UCSD-AML1 (cell line): ENCODE data around the gene SLC24A3.

ENCODE experiments used
- DNase-seq: peaks from one replicate; lab custom pipeline; 2025; ENCODE audit not compliant: unreplicated experiment; lab: John Stamatoyannopoulos, UW

Gene SLC24A3

DNA sequence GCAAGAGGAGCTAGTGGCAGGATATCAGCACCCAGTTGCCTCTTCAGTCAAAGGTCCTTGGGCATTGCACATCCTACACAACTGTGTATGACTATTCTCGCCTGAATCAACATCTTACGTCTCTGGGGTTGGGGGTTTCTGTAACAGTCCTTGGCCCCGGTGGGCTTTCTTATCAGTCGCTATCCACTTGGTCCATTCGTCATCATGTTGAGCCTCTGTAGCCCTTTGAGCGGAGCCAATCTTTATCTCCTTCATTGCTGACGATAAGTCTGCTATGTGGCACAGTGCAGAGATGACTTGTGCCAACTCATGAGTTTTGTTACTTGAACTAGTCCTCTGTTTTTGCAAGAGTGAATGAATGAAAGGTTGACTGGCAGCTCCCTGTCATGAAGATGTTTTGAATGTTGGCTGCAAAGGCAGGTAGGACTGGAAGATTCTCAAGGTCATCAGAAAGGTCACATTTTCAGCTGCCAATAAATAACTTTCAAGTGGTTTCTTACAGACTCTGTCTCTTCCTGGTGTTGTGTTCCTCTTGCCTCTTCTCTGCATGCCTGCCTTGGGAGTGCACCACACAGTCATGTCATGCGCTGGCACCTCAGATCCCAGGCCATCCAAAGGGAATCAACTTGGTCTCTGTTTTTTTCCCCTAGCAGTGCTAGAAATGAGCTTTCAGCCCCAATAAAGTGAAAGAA is 238.9 kb downstream of the SLC24A3 start:
- peak; percentile 66 for DNase-seq

DNA sequence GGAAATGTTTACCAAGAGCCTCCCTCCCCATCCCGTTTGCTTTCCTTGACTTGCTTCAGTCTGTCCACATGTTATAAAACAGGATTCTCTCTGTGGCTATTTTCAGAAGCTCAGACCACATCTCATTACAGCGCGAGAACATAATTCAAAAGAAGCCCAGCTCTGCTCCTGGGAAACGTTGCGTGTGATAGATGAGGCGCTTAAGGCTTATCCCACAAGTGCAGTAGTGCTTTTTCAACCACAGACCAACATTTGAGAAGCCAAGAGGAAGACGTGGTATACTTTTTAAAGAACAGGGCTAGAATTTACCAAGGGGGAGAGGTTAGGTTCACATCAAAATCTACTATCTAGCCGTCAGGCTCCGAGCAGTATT is 239.5 kb downstream of the SLC24A3 start:
- DNase-seq, result peak; percentile 67

DNA sequence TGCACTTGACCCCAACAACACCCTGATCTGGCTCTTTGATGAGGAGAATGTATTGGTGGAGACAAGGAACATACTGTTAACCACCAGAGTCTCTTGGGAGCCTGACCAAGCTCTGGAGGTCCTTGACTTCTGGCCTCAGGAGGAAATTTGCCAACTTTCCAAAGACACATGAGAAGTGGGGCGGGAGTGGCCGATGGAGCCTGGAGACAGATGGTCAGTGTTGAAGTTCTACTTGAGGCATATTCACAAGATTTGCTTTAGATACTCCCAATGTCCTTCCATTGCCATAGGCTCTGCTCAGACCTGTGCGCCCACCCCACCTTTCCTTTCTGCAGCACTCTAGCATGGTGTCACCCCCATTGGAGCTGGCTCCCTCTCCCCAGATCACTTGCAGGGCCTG is 241.0 kb downstream of the SLC24A3 start:
- DNase-seq, result no peak

DNA sequence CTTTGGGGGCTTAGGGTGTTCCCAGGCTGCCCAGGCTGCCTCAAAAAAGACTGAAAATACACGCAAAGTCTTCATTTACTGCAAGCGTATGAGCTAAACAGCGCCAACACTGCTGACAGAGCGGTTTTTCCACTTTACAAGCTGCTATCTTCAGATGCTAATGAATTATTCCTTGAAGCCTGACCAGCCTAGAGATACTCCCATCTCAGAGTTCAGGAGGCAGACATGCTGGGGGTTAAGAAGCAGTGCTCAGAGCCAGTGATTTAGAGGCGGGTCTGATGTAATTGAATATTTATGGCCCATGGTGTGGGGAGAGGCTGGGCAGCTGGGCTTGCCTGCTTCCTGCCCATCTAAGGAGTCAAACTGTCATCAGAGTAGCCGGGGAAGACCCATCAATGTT is 241.4 kb downstream of the SLC24A3 start:
- DNase-seq, result no peak

DNA sequence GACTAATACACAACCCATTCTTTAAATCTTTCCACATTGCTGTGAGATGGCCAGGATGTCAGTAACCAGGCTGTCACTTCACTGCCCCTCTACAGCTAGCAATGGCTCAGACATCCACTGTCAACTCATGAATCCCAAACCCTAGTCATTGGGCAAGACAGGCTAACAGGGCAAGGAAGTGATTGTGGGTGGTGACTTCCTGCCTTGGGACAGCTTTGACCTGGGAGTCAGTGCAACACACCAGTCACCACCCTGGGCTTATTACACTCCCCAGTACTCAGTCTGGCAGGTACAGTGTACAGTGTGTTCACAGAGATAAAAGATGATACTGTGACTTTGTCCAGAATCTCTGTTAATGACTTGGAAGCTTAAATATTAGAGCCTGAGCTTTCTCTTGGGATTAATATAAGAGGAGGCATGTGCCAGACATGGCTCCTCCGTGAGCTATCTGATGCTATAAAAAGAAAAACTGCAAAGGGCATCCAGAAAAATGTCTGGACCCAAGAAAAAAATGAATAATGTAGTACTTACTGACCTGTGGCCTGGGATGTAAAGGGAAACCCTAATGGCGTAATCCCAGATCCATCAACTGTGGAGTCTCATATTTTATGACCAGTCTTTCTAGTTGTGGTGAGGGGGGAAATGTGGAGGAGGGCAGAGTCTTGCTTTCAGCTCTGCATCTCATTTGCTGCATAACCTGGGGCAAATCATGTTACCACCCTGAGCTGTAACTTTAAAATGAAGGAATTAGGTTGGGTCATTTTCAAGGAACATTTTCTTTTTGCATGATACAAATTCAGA is 244.4 kb downstream of the SLC24A3 start:
- peak; percentile 38 for DNase-seq

DNA sequence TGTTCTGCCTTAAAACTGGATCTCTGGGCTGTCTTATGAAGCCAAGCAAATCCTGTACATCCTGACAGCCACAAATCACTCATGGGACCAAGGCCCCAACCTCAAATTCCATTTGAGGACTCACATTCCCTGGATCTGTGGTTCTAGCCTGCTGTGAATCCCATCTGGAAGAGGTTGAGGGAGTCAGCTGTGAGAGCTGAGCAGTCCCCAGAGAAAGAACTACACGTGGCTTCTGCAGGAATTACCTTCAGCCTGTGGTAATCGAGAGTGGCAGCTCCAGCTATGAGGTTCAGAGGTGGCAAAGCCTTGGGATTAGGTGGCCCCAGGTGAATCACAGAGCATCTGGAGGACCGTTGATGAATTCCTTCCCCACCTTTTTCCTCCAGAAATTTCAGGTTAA is 245.2 kb downstream of the SLC24A3 start:
- no peak for DNase-seq

DNA sequence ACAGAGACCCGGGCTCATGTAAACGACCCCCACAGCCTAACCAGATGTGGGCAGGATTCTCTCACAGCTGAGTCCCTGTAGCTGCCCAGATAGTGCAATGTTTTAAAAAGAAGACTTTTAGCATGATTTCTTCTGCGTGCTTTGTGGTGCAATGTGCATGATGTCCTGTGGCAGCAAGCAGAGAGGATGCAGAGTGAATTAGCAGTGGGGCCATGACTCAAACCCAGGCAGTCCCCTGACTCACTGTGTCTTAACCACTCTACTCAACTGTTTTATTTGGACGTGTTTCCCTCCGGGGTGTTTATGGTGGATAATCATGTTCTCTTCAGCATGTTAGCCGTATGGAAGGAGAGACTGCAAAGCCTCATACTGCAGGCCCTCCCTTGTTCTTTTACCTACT is 247.9 kb downstream of the SLC24A3 start:
- DNase-seq, result no peak

DNA sequence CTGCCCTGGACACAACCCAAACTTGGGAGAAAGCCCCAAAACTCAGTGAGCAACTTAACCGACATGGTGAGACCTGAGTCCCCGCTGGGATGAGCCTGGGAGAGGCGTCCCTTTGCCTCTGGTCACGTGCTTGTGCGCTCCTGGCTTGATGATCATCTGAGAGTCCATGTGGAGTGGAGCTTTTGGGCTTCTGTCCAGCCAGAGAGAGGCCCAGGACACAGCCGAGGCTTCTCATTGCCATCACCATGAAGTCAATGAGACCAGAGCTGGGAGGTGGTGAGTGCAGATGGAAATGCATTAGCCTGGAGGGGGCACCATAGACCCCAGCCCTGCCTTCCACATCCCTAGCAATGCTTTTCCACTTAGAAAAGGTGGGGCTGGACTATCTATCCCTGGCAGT is 250.0 kb downstream of the SLC24A3 start:
- DNase-seq, result no peak

DNA sequence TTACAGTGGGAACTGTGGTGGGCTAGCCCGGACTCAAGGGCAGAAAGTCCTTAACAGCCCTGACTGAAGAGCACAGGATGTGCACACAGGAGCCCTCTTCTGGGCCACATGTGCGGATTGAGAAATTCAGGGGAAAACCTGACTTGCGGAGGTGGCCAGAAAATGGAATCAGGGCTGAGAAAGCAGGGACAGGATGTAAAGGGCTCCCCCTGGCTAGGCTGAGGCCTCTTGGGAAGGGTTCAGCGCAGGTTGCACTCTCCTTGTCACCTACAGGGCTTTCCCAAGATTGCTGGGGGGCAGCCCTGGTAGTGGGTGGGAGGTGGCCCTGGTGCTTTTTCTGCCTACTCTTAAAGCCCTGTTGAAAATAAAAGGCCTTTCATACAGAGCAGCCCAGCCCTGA is 251.2 kb downstream of the SLC24A3 start:
- DNase-seq, result no peak

DNA sequence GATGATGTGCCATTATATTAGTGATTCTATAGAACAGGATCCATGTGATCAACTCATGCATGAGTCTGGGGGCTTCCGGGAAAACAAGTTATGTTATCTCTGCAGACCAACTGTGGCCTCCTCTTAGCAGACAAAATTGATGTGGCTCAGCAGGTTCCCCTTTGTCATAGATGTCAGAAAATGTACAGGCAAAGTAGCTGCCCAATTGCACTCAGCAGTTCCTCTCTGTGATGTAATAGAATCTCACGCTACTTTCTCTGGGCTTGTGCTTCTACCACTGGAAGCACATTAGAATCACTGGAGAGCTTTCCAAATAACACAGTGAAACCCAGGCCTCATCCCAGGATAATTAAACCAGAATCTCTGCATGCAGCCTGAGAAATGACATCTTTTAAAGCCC is 253.1 kb downstream of the SLC24A3 start:
- DNase-seq, result no peak

DNA sequence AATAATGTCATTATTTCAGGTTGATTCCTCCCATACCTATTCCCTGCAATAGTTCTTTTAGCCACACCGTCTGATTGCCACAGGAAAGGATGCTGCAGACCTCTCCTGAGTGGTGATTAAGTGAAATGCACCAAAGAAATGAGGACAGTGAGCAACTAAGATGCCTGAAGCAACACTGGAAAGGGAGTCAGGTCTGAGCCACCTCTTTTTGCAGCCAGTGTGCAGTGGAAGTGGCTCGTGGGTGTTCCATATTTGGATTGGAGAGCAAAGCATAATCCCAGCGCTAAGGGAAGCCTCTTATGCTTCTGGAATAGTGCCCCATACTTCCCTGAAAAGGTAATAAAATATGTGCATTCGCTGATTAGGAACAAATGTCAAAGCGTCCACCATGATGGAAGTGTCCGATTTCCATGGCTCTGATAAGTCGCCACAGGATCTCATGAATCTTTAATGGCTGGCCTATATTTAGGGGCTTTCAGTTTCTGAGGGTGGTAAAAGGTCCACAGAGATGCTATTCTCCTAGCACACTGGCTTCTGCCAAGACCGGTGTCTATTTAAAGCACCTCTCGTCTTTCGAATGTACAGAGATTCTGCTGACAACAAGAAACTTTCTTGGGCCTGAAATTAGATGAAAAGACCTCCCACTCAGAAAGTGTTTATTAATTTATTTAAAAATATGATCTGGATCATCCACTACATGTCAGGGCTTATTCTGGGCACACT is 253.9 kb downstream of the SLC24A3 start:
- DNase-seq, result no peak

DNA sequence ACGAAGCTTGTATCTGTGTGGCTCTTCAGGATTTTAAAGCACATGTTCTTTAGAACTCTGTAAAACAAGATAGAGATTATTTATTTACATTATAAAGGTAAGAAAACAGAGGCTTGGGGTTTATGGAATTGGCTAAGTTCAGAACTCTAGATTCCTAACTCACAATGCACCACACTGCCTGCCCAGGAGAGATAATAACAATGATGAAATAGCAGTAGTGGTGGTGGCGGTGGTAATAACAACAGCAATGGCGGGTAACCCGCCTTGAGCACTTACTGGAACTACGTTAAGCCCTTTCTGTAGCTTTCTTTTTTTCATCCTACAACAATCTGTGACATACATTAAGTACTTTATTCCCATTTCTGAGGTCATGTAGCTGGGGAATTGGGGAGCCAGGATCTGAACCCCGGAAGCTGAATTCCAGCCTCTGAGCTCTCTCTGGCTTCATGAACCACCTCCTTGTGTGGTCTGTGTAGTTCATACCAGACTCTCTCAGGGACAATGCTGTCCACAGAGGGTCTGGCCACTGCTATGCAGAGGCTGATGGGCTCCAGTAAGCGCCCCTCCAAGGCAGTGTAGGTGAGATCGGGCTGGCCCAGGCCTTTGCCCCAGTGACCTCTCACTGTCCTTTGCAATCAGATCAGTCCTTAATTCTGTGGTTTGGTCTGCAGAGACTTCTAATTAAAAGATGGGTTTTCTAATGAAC is 260.9 kb downstream of the SLC24A3 start:
- no peak for DNase-seq

DNA sequence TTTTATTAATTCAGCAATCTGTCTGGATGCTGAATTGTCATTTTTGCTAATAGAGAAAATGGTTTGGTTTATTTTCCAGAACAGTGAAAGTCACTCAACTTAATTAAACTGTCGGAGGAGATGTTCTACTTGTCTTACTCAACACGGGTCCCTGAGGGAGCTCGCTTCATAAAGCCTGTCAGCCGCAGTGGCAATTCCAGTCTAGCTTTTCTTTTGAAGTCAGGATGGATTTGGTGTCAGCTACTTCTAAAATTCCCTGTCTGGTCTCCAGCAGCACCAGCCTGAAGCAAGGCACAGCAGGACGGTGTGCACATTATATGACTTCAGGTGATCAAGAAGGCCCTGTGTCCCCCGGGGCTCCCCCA is 261.5 kb downstream of the SLC24A3 start:
- DNase-seq, result no peak

DNA sequence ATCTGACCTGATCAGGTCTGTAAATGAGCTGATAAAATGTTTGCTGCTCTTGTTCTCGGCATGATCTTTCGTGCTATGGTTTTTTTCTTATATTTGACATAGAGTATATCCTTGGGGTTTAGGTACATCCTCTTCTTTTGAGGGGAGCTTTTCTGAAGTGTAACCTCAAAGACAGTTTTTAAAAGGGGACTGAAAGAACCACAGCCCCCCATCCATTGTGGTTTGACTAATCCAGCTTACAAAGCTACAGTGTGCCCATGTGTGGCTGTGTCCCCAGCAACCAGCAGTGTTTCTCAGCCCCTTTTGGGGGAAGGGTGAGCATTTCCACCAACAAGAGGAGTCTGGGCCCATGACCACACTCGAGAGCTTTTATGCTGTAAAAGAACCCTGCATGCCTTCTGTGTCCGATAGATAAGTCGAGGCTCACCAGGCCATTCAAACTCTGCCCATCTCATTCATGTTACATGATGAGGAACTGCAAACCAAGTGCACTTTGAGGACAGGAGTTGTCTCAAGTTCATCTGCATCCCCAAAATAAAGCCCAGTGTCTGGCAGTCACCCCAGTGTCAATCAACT is 266.0 kb downstream of the SLC24A3 start:
- DNase-seq, result no peak

DNA sequence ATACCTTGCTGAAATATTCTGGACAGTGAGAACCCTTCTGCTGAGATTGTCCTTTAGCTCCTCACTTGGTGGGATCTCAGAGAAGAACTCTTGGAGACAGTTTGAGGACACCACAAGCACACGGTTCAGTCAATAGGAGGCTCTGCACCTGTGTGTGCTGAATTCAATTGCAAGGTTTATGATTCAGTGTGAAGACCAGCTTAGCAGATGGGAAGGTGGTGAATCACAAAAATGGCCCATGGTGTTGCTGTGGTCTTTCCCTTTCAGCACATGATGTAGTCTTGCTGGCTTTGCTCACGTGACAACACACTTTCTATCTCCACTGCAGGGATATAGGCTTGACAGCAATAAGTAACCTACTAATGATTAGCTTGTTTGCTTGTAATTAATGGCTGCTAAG is 270.3 kb downstream of the SLC24A3 start:
- no peak for DNase-seq

DNA sequence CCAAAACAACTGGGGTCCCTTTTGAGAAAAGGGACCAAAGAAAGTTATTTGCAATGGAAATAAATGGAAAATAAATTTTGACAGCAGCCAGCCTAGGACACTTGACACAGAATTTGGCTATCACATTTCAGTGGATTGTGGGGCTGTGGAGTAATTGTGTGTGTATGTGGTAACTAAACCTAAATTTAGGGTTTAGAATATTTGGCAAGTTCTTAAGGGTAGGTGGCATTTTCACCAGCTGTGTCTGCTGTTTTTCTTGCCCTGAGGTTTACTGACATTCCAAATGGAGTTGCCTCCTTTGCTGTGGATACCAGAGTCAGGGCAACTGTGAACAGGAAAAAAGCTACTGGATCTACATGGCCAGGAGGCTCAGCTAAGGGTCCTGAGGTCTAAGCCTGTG is 270.9 kb downstream of the SLC24A3 start:
- no peak for DNase-seq

DNA sequence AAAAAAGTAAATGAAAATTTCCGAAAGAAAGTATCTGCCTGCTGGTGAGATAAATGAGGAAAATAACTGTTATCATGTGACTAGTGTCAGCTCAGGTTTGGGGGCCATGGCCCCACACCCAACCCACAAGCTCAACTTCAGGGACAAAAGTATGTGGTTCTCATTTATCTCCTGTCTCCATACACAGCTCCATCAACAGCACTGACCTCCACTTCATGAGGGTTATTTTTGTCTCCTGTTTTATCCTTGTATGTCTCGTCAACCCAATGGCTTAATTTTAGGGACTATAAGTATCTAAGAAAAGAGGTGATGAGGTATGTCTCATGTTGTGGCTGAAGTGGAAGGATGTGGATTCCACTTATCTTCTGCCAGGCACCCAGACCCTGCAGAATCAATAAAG is 274.0 kb downstream of the SLC24A3 start:
- no peak for DNase-seq

DNA sequence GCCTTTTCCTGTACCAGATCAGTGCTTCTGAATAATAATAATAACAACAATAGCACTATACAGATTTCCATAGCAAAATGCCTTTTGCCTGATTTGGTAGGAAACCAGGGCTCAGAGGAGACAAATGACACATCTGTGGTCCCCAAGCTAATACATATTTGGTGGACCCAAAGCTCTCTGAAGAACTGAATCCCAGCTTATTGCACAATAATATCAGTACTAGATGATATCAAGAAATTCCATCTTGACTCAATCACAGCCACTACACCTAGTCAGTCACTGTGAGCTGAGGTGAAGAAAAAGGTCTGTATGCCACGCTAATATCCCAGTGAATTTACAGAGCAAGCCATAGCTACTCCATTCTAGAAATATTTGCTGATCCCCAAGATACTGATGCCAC is 275.0 kb downstream of the SLC24A3 start:
- no peak for DNase-seq

DNA sequence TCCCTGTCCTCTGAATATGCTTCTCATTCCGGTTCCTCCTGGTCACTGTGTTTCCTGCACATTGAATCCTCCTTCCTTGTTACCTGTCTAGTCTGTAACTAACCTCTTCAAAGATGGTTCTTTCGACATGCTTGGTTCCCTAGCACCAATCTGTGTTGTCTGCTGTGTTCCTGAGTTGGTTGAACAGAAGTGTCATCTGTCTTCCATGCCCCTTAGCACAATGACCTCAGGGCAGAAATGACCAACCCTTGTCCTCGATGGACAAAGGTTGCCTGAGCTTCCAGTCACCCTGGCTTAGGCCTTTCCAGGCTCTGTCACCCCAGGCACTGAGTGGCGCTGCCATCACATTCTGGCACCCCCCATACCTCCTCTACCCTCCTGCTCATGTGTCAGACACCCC is 278.8 kb downstream of the SLC24A3 start:
- DNase-seq, result no peak

DNA sequence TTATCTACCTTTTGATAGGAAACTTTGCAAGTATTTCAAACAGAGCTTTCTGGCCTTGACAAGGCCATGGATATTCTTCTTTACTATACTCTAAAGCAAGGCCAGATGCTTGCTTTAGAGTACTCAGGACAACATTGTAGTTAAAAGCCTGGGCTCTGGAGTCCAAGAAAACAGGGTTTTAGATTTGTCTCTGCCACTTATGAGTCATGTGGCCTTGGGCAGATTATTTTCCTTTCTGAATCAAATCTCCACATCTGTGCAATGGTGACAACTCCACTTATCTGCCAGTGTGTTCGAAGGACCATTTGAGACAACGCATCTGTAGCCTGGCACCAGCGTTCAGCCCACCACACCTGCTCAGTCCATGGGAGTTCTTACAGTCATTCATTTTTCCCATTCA is 279.7 kb downstream of the SLC24A3 start:
- DNase-seq, result no peak

DNA sequence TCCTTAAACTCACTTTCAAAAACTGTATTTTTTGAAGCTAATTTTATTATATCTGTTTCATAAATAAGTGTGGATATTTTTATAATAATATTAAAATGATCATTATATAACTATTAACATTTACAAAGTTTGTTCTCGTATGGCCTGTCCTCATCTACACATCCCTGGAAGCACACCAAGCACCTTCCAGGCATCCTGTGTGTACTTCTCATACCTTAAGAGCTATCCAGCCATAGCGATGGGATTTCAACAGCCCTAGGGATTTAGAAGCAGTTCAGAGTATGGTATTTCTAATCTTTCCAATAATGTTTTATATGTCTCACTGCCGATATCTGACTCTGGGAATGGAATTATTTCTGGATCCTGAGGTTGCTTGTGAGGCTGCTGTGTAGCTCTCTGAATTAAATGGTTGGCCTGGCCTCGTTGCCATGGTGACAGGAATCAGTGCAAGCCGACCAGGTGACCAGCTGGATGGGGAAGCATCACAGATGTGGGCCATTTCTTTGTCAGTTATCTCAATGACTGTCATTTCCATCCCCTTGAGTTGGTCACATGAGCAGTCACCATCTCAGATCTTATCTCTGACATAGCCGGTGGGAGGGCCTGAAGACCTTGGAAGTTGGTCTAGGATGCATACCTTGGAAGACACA is 280.4 kb downstream of the SLC24A3 start:
- no peak for DNase-seq
